Esophagus (tissue), 2 donors: Measurements from ENCODE around the gene USP19. TPM values are rescaled to one million over a fixed set of nuclear protein-coding genes. Genes with fewer than 3 reads are reported as not detected.

Source experiments
- H3K27ac ChIP-seq, 2 donors: one replicate each; pipeline ENCODE4 v1.5.1; 2013; ENCODE audit warnings: low read depth in 2 of 2, mild to moderate bottlenecking in 2 of 2, inconsistent platforms in 1 of 2, low read length in 1 of 2, moderate library complexity in 1 of 2
- H3K27me3 ChIP-seq, 2 donors: one replicate each; pipeline ENCODE4 v1.6.1; 2013; ENCODE audit warnings: low read length in 2 of 2, control low read depth in 1 of 2, mild to moderate bottlenecking in 1 of 2; ENCODE audit not compliant: insufficient read depth in 2 of 2, control insufficient read depth in 1 of 2
- H3K36me3 ChIP-seq, 2 donors: one replicate each; pipeline ENCODE4 v1.6.1; 2013; ENCODE audit warnings: low read length in 1 of 2; ENCODE audit not compliant: control insufficient read depth in 2 of 2, insufficient read depth in 2 of 2
- H3K4me1 ChIP-seq, 2 donors: one replicate each; pipeline ENCODE4 v1.6.1; 2013; ENCODE audit warnings: low read length in 1 of 2; ENCODE audit not compliant: control insufficient read depth in 2 of 2, insufficient read depth in 2 of 2
- H3K4me3 ChIP-seq, 2 donors: one replicate each; pipeline ENCODE4 v1.5.1; 2013; ENCODE audit warnings: low read length in 2 of 2, mild to moderate bottlenecking in 2 of 2, low read depth in 1 of 2, moderate library complexity in 1 of 2
- H3K9me3 ChIP-seq, 2 donors: one replicate each; pipeline ENCODE4 v1.6.1; 2013; ENCODE audit warnings: mild to moderate bottlenecking in 2 of 2, low read depth in 1 of 2, low read length in 1 of 2, moderate library complexity in 1 of 2; ENCODE audit not compliant: control insufficient read depth in 2 of 2, insufficient read depth in 1 of 2
- WGBS, 2 donors: extraction: QIAGEN DNeasy Blood & Tissue Kit; methylation state at CpG; one replicate each; pipeline ENCODE4 v1.1.7; 2013; 5-methylcytosine and 5-hydroxymethylcytosine counted together
- polyA plus RNA-seq, 2 donors: library from polyadenylated mRNA; stranded (reverse); fragments of 200-250 nt; gene quantifications; one replicate each; pipeline ENCODE4 v1.2.3, GENCODE V29; 2013
- donor health status: healthy with polysubstance abuse.
- donor health status: Bipolar disorder and iron deficiency.

Gene USP19
- polyA plus RNA-seq, 2 donors = 17.9 to 19.4 TPM

DNA sequence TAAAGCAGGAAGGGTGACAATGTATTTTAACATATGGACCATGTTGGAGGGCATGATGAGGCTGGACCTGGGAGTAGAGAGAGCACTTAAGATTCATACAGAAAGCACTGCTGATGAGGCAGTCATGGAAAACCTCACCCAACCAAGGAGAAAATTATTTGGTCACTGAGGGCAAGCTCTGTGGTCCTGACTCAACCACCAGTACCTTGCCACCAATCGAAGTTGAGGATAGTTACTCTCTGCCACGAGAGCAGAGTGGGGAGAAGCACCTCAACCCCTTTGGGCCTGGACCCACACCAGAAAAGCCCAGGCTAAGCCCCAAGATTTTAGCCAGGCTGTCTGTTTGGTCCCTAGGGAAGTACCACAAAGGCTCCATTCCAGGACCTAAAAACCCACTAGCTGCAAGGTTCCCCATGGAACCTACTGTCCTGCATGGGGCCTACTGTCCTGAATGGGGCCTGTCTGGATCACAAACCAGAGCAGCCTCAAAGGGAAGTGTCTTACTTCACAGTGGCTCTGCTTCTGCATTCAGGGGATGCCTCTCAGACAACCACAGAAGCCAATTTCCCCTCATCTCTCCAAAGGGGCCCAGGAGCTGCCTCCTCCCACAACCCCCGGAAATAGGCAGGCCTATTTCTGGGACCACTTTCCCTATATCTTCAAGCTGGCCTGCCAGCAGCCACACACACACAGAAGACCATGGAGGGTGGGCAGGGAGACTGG, 41.3 kb upstream of the USP19 start:
- WGBS, 2 donors = 73 to 76% methylated on average over 3 of the region's 3 CpGs
- Histone ChIP-seq H3K9me3 (no peaks in the 10 kb centered on the region), H3K4me3 (no peak overlapping the region), H3K27me3 (no peaks in the 10 kb centered on the region), H3K36me3 (peaks cover 12 to 18% of the 10 kb centered on the region in 2 donors), H3K4me1 (peaks cover 6 to 9% of the 10 kb centered on the region in 2 donors), H3K27ac (no peak overlapping the region)

DNA sequence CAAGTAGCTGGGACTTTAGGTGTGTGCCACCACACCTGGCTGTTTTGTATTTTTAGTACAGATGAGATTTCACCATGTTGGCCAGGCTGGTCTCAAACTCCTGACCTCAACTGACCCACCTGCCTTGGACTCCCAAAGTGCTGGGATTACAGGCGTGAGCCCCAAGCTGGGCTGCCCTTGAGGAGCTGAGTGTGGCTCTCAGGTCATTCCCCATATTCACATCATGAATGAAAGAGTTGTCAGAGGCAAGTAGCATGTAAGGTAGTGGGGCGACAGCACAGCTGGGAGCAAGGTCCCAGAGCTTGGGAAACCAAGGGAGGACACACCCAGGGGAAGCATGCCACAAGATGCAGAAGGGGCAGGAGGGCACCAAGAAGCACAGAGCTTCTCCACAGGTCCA, 40.6 kb upstream of the USP19 start:
- no peak overlapping the region for H3K4me3 ChIP-seq

GRCh38 chr3:49158792-49159191, 38.2 kb upstream of the USP19 start:
- no peaks in the 10 kb centered on the region for H3K9me3 ChIP-seq
- 65 to 70% methylated on average over 2 of the region's 2 CpGs for WGBS, 2 donors
- H3K27ac ChIP-seq = no peak overlapping the region
- H3K36me3 ChIP-seq = peaks cover 8 to 14% of the 10 kb centered on the region in 2 donors
- H3K4me3 ChIP-seq = no peak overlapping the region
- H3K4me1 ChIP-seq = no peaks in the 10 kb centered on the region
- no peaks in the 10 kb centered on the region for H3K27me3 ChIP-seq

More for the DNA sequence above, 40.6 kb upstream of the USP19 start:
- Histone ChIP-seq H3K4me1 (peaks cover 5 to 6% of the 10 kb centered on the region in 2 donors), H3K27me3 (no peaks in the 10 kb centered on the region), H3K27ac (no peak overlapping the region), H3K9me3 (no peaks in the 10 kb centered on the region), H3K36me3 (peaks cover 12 to 18% of the 10 kb centered on the region in 2 donors)
- WGBS, 2 donors = 95 to 96% methylated on average over 2 of the region's 2 CpGs

DNA sequence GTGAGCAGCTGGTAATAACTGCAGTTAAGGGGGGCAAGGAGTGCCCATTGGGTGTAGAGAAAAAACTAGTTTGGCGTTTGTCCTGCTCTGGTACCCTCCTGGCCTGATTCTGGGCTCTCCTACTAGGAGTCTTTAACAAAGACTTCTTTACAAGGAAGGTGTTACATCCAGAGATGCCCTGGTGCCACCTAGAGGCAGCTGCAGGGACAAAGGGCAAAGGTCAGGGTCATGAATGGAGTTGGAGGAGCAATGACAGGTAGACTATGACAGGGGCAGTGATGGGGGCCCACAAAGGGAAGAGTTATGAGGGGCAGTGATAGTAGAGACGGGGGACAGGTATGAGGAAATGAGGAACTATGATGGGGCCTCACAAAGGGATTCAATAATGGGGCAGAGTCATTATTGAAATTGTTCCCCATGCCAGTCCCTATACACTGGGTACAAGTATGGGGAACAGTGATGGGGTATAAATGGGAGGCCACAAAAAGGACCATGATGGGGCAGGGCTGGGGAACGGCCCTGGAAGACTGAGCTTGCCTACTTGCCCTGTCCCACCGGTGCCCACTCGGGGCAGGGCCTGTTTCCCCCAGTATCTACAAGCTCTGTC, 37.6 kb upstream of the USP19 start:
- Histone ChIP-seq H3K27ac (no peak overlapping the region), H3K9me3 (no peaks in the 10 kb centered on the region), H3K36me3 (peaks cover 3 to 8% of the 10 kb centered on the region in 2 donors), H3K4me3 (no peak overlapping the region), H3K4me1 (peaks cover 0 to under 1% of the 10 kb centered on the region in 2 donors), H3K27me3 (no peaks in the 10 kb centered on the region)
- 65 to 70% methylated on average over 5 of the region's 5 CpGs for WGBS, 2 donors

DNA sequence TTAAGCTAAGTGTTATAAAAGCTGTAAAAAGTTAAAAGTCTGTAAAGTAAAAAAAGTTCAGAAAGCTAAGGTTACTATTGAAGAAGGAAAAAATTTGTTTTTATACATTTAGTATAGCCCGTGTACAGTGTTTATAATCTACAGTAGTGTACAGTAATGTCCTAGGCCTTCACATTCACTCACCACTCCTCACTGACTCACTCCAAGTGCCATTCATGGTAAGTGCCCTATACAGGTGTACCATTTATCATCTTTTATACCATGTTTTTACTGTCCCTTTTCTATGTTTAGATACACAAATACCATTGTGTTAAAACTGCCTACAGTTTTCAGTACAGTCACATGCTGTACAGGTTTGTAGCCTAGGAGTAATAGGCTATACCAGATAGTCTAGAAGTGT, 36.7 kb upstream of the USP19 start:
- H3K27ac ChIP-seq = no peak overlapping the region
- H3K9me3 ChIP-seq = no peaks in the 10 kb centered on the region
- peaks cover 0 to 2% of the 10 kb centered on the region in 2 donors for H3K36me3 ChIP-seq
- H3K27me3 ChIP-seq = no peaks in the 10 kb centered on the region
- peaks cover 0 to 3% of the 10 kb centered on the region in 2 donors for H3K4me1 ChIP-seq
- WGBS, 2 donors = 48 to 57% methylated on average over 1 of the region's 1 CpG
- H3K4me3 ChIP-seq = no peak overlapping the region

DNA sequence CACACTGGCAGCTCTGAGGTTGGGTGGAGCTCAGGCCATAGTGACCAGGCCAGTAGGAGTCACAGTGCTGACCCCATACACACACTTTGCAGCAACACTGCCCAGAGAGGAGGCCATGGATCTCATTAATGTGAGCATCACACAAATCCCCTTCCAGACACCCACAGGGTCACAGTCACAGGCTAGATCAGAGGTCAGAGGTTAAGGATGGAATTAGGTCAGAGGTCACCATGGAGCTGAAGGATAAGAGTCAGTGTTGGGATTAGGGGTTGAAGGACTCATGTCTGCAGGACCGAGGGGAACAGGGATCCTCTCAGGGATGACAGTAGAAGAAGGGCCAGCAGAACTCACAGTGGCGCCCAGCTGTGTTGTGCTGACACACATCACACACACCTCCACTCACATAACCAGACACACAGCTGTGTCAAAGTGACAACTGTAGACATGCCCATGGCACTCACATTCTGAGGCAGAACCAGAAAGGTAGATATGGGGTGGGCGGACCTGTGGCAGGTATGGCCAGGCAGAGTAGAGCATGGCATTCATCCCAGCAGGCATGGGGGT, 32.8 kb upstream of the USP19 start:
- H3K4me1 ChIP-seq = peaks cover 0 to 9% of the 10 kb centered on the region in 2 donors
- H3K27me3 ChIP-seq = no peaks in the 10 kb centered on the region
- WGBS, 2 donors = 81 to 84% methylated on average over 3 of the region's 3 CpGs
- H3K9me3 ChIP-seq = no peaks in the 10 kb centered on the region
- H3K27ac ChIP-seq = no peak overlapping the region
- no peak overlapping the region for H3K4me3 ChIP-seq
- peaks cover 0 to 2% of the 10 kb centered on the region in 2 donors for H3K36me3 ChIP-seq

DNA sequence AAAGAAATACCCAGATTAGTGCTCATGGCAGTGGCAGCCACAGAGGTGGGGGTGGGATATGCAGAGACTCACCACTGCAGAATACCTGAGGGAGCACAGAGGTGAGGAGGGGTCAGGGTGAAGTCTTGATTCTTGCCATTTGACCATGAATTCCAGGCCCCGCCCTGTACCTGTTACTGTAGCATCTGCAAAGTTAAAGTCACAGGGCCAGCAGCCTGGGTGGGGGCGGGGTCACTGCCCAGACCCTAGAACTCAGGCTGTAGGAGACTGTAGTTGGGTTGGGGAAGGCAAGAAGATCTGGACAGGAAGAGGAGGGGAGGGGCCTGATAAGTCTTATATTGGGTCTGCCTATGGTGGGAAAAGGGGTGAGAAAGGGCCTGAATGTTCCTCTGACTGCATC, 31.0 kb upstream of the USP19 start:
- no peak overlapping the region for H3K4me3 ChIP-seq
- H3K27ac ChIP-seq = no peak overlapping the region
- H3K36me3 ChIP-seq = no peaks in the 10 kb centered on the region
- WGBS, 2 donors = 83 to 90% methylated on average over 2 of the region's 2 CpGs
- no peaks in the 10 kb centered on the region for H3K9me3 ChIP-seq
- H3K4me1 ChIP-seq = peaks cover 0 to 9% of the 10 kb centered on the region in 2 donors
- H3K27me3 ChIP-seq = no peaks in the 10 kb centered on the region

- Histone ChIP-seq H3K27me3 (no peaks in the 10 kb centered on the region), H3K4me1 (peaks cover 0 to 8% of the 10 kb centered on the region in 2 donors), H3K4me3 (no peak overlapping the region), H3K27ac (no peak overlapping the region), H3K9me3 (no peaks in the 10 kb centered on the region), H3K36me3 (no peaks in the 10 kb centered on the region)
- WGBS, 2 donors = 73 to 76% methylated on average over 5 of the region's 5 CpGs
Measured at GRCh38 chr3:49148159-49148558, 27.5 kb upstream of the USP19 start.

GRCh38 chr3:49140080-49140479, 19.5 kb upstream of the USP19 start:
- no peak overlapping the region for H3K4me3 ChIP-seq
- no peak overlapping the region for H3K27ac ChIP-seq
- H3K27me3 ChIP-seq = no peaks in the 10 kb centered on the region
- WGBS, 2 donors = 73 to 75% methylated on average over 3 of the region's 3 CpGs
- peaks cover 0 to 8% of the 10 kb centered on the region in 2 donors for H3K4me1 ChIP-seq
- H3K36me3 ChIP-seq = no peaks in the 10 kb centered on the region
- no peaks in the 10 kb centered on the region for H3K9me3 ChIP-seq
